Cardiac fibroblast (primary cell): ENCODE data around the gene SPIRE2.
A peak's percentile ranks its signal among the peaks of the same experiment; 100 is the strongest.
"Not testable (repeated sequence)": the region's sequence is repeated elsewhere in the genome, so short reads cannot be mapped to it uniquely, and the experiment has no call there.

ENCODE experiments used
- DNase-seq, 2 donors: peaks; one replicate each; pipeline versions ENCODE4 v3.0.0 to v3.0.0-alpha.2; 2010; ENCODE audit warnings: low read depth in 2 of 2
- H3K4me3 ChIP-seq, 2 donors: replicated peaks in 1 of 2; 1 replicate in 1 of 2; 2 replicates in 1 of 2; pipeline ENCODE4 v1.5.1; 2011; ENCODE audit warnings: low read depth in 2 of 2, low read length in 2 of 2, mild to moderate bottlenecking in 2 of 2, moderate library complexity in 1 of 2
- TF ChIP-seq, protein P1 (sequence below): IDR thresholded peaks from one replicate; pipeline ENCODE4 v1.5.1; 2011; ENCODE audit warnings: low read depth, mild to moderate bottlenecking, low read length, inconsistent platforms

Gene SPIRE2

DNA sequence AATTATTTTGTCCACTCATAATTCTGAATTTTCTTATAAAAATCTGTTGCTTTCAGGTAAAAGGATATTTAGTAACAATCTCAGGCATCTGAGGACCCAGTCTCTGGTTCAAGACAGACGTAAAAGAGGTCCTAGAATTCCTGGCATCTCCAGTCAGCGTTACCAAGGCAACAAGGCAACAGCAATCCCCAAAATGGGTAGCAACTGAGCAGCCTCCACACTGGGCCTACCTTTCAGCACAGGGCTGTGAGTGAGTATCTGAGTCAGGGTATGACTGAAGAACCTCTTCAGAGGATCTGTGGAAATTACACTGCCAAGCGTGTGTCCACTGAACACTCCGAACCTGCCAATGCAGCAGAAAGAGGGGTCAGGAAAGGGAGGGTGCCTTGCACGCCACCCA lies 32.6 kb upstream of the SPIRE2 start:
- no peak for DNase-seq
- TF ChIP-seq, protein P1, sequence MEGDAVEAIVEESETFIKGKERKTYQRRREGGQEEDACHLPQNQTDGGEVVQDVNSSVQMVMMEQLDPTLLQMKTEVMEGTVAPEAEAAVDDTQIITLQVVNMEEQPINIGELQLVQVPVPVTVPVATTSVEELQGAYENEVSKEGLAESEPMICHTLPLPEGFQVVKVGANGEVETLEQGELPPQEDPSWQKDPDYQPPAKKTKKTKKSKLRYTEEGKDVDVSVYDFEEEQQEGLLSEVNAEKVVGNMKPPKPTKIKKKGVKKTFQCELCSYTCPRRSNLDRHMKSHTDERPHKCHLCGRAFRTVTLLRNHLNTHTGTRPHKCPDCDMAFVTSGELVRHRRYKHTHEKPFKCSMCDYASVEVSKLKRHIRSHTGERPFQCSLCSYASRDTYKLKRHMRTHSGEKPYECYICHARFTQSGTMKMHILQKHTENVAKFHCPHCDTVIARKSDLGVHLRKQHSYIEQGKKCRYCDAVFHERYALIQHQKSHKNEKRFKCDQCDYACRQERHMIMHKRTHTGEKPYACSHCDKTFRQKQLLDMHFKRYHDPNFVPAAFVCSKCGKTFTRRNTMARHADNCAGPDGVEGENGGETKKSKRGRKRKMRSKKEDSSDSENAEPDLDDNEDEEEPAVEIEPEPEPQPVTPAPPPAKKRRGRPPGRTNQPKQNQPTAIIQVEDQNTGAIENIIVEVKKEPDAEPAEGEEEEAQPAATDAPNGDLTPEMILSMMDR = no peak
- no peak overlapping the region for H3K4me3 ChIP-seq

DNA sequence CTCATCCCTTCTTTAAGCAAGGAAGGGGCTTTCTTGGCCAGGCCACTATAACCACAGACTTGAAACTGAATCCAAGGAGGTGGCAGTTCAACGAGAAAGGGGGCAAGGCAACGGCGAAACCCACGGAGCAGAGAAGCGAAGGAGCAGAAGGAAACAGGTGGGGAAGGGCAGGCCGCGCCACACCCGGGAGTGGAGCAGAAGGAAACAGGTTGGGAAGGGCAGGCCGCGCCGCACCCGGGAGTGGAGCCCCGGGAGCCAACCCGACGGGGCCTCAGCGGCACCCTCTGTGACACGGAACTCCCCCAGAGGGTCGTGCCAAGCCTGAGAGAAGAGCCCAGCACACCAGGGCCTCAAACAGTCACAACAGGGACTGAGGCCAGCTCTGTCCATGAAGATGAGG lies 32.2 kb upstream of the SPIRE2 start:
- DNase-seq = no peak
- H3K4me3 ChIP-seq = no peak overlapping the region
- TF ChIP-seq, protein P1 = no peak

DNA sequence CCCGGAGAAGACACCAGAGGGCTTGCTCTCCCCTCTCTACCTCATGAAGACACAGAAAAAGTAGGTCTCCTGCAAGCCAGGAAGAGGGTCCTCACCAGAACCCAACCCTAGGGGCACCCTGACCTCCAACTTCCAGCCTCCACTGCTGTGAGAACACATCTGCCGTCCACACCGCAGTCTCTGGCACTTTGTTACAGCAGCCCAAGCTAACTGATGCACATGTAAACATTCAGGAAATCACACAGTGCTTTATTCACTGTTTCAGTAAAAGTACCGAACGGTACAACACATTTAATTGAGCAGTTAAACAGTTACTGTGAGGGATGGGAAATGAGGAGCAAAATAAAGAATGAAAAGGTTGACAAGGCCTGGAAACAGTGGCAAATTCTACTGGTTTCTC lies 30.1 kb upstream of the SPIRE2 start:
- TF ChIP-seq, protein P1 = no peak
- no peak overlapping the region for H3K4me3 ChIP-seq
- no peak for DNase-seq

DNA sequence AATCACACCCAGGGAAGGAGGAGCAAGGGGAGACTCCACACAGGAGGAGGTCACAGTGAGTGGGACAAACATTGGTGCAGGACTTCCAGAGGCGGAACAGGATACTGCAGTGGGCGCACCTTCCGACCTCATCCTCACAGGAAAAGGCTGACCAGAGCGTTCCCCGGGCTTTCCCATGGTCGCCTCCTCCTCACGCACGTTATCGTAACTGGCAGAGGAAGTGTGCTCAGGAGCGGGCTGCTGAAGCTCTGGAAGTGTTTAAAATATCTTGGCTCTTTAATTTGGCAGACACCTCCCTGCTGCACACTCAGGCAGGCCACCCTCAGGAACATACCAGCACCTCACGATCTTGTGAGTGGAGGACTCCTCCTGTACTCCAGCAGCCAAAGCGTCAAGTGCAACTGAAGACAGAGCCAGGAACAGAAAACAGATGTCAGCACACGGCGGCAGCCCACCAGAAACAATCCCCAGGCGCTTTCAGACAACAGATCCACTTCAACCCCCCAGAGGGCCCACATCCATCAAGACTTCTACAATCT lies 29.4 kb upstream of the SPIRE2 start:
- TF ChIP-seq, protein P1 = no peak
- DNase-seq = no peak
- H3K4me3 ChIP-seq = no peak overlapping the region

DNA sequence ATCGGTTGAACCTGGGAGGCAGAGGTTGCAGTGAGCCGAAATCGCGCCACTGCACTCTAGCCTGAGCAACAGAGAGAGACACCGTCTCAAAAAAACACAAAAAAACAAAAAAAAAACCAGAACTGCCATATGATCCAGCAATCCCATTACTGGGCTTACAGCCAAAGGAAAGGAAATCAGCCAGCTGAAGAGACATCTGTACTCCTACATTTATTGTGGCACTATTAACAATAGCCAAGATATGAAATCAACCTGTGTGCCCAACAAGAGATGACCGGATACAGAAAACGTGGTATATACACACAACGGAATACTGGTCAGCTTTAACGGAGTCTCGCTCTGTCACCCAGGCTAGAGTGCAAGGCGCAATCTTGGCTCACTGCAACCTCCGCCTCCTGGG lies 26.5 kb upstream of the SPIRE2 start:
- H3K4me3 ChIP-seq = no peak overlapping the region
- TF ChIP-seq, protein P1 = no peak
- DNase-seq = peak; percentile 29 to 60

DNA sequence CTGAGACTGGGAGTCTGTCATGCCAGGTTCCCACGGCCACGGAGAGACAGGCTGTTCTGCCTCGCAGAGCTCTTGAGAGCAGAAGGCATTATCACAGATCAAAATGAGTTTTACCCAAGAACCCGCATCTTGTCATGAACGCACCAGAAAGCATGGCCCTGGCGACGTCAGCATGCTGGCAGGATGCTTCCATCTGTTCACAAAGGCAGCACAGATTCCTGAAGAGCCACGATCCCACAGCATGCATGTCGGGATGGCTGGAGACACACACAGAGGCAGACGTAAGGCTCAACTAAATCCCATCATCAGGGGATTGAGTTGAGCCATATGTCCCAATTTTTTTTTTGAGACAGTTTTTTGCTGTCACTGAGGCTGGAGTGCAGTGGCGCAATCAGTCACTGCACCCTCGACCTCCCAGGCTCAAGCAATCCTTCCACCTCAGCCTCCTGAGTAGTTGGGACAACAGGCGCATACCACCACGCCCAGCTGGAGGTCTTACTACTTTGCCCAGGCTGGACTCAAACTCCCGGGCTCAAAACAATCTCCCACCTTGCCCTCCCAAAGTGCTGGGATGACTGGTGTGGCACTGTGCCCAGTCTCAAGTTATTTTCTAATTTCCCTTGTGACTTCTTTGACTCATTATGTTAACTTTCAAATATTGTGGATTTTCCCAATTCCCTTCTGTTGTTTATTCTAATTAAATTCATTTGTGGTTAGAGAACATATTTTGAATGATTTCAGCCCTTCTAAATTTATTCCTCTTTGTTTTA lies 23.0 kb upstream of the SPIRE2 start:
- TF ChIP-seq, protein P1 = no peak
- DNase-seq = peak; percentile 33 to 59
- H3K4me3 ChIP-seq = no peak overlapping the region

DNA sequence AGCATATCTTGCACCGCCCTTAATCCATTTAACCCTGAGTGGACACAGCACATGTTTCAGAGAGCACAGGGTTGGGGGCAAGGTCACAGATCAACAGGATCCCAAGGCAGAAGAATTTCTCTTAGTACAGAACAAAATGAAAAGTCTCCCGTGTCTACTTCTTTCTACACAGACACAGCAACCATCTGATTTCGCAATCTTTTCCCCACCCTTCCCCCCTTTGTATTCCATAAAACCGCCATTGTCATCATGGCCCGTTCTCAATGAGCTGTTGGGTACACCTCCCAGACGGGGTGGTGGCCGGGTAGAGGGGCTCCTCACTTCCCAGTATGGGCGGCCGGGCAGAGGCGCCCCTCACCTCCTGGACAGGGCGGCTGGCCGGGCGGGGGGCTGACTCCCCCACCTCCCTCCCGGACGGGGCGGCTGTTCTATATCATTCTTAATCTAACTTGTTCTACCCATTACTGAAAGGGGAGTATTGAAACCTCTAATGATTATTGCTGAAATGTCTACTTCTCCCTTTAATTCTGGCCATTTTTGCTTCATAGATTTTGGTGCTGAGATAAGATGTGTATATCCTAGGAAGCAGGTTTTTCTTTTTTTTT lies 21.6 kb upstream of the SPIRE2 start:
- not testable (repeated sequence) for DNase-seq, H3K4me3 ChIP-seq
